ENCODE measurements around the gene SP7.
"Not testable (repeated sequence)": the region's sequence is repeated elsewhere in the genome, so short reads cannot be mapped to it uniquely, and the experiment has no call there.

SP7 gene

DNA sequence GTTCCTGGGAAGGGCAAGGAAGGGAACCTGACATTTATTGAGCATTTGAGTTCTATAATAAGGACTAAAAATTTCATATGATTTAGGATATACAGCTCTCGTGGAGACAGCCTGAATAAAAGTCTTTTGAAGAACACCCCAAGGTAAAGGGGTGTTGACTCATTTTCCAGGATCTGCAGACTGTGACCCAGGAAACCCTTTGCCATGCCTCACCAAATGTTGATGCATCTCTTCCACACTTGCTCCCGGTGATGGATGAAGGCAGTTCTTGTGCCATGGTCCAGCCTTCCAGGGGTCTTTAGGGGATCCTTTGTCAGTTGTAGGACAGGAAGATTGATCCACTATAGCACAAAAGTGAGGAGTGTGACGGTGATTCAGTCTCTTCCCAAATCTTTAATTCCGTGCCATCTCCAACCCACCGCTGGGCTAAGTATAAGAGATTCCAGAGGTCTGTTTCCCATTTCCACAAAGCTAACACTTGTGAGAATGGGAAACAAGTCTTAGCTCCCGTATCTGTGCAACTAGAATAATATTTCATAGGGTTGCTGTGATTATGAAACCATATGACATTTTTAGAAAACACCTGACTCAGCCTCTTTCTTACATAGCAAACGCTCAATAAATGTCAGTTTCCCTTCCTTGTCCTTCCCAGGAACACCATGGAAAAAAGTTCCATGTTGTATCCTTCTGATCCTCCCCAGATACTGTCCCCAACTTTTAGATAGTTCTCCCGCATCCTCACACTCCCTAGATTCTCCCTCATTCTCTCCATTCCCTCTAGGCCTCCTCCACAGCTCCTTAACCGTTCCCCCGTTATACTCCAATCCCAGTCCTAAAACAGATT lies 15.6 kb downstream of the SP7 start:
- DNase-seq (ENCODE audit: low spot score) = no peak

DNA sequence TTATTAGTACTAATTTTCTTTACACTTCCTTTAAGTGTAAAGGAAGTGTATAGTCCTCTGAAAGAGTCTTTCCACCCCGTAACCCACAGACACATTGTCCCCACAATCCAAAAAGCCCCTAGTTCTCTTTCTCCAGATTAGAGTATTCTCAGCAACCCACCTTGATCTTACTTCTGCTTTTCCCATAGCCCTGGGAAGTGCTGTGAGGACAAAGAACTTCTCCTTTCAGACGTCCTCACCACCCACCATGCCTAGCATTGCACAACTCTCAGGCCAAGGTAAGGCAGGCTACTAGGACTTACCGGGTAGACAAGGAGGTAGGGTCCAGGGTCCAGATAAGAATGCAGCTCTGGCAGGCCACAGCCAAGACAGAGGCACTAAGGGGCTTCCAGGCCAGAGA lies 22.2 kb downstream of the SP7 start:
- no peak for DNase-seq (ENCODE audit: low spot score)

DNA sequence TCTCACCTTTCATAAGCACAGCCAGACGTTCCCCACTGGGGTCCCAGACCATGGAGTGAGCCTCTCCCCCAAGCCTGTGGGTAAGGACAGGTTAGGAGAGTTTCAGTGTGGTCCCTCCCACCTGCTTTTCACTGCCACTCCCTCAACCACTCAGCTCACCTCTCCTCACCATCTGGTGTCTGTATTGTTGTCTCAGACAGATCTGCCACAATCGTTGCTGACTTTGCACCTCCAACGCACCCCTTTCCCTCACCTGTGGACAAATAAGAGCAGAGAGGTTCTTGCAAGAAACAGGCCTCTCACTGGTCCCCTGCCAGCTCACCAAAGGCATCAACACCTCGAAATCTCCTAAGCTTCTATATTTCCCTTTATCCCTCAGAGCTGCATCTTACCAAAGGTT lies 27.9 kb downstream of the SP7 start:
- no peak for DNase-seq (ENCODE audit: low spot score)

DNA sequence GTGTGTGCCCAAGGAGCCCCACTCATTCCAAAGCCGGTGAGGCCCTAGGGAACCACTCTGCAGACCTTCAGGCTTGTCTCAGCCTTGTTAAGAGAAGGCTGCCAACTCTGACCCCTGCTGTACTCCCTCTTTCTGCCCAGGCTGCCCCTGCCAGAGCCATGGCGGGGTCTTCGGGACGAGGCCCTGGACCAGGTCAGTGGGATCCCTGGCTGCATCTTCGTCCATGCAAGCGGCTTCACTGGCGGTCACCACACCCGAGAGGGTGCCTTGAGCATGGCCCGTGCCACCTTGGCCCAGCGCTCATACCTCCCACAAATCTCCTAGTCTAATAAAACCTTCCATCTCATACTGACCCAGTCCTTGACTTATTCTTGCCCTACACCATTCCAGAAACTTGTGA lies 29.3 kb downstream of the SP7 start:
- no peak for DNase-seq (ENCODE audit: low spot score)

- no peak for DNase-seq (ENCODE audit: low spot score)
These were observed 33.3 kb downstream of the SP7 start for GRCh38 chr12:53302903-53303302.

DNA sequence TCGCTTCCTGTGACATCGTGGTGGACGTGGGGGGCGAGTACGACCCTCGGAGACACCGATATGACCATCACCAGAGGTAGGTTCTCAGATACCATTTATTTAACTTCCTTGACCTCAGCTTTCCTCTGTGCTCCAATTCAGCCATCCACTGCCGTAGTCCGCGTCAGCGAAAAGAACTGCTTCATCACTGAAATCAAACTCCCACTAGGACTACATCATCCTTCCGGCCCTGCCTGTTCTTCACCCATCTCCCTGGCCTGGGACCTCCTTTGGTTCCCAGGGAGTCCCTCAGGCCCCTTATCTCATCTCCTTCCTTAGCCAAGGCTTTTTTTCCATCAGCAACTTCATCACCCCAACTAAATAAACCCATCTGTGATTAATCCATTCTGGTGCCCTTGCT lies 36.0 kb downstream of the SP7 start:
- no peak for DNase-seq (ENCODE audit: low spot score)

DNA sequence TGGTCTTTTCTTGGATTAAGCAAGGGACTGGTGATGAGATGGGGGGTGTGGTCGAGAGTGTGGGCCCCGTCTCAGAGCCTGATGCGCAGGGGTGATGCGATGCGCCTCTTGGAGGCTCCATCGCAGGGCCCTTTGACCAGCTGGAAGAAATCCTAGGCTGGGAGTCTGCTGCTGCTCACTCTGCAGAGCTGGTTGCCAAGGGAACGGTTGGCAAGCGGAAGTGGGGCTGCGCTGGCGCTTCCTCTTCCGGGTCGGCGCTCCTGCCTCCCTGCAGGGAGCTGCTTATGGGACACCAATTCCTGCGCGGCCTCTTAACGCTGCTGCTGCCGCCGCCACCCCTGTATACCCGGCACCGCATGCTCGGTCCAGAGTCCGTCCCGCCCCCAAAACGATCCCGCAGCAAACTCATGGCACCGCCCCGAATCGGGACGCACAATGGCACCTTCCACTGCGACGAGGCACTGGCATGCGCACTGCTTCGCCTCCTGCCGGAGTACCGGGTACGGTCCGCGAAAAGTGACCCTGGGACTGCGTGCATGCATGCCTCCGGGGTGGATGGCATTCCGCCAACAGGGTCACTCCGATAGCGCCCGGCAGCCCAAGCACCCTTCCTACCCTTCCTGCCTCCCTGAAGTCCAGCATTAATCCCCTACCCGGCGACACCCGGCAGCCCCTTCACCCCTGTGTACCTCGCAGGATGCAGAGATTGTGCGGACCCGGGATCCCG lies 36.5 kb downstream of the SP7 start, which contains the start of gene MYG1:
Gene MYG1 (plus strand): TSS at position 242 of the 727 bp plus-strand sequence. CDS start 43 bp downstream, at position 285.
- peak; percentile 96 for DNase-seq (ENCODE audit: low spot score)

GRCh38 chr12:53299101-53299453 lies 37.1 kb downstream of the SP7 start:
- DNase-seq (ENCODE audit: low spot score) = no peak

DNA sequence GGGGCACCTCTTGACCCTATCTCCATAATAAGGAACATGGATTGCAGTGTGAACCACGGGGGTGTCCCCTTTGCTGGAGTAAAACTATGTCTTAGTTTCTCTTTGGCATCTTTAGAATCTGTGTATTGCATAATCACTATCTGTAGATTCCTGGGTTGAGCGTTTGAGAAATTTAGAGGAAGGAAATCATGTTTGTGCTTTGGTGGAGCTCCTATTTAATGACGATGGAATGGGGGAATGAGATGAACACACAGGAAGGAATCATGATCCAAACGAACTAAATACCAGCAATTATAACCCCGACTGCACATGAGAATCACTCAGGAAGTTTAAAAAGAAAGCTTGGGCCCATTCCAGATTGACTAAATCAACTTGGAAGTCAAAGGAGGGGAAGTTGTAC lies 38.0 kb downstream of the SP7 start:
- DNase-seq (ENCODE audit: low spot score) = no peak

- DNase-seq (ENCODE audit: low spot score) = not testable (repeated sequence)
These were observed 39.0 kb downstream of the SP7 start for GRCh38 chr12:53297106-53297505.

GRCh38 chr12:53295891-53296219 lies 40.3 kb downstream of the SP7 start:
- no peak for DNase-seq (ENCODE audit: low spot score)

DNA sequence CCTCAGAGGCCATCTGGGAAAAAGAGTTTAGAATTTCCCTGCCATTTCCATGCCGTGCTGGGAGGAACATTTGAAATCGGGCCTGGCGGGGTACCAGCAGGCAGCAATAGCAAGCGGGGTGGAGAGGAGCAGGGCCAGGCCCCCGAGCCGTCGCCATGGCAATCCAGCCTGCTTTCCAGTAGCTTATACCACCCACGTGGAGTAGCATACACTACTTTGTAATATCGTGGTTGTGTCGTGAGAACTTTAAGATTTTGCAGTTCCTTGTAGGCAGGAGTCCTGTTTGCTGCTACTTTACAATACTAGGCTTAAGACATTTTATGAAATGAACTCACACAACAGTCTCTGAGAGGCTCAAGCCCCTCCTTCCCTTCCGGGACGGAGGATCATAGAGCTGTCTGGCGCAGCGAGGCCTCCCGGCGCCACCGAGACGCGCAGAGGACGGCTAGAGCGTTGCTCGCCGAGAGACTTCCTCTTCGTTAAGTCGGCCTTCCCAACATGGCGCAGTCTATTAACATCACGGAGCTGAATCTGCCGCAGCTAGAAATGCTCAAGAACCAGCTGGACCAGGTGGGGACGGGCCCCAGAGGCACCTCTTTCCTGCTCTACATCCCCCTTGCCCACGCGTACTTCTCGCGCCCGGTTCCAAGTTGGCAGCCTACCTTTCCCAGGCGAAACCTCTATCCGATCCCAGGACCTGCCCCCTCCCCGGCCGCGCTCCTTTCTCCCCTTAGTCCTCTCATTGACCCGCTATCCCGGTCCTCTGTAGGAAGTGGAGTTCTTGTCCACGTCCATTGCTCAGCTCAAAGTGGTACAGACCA lies 40.9 kb downstream of the SP7 start, which contains the start of gene PFDN5:
Gene PFDN5 (plus strand): TSS at position 473 of the 821 bp plus-strand sequence. CDS start 26 bp downstream, at position 499.
- peak; percentile 94 for DNase-seq (ENCODE audit: low spot score)

DNA sequence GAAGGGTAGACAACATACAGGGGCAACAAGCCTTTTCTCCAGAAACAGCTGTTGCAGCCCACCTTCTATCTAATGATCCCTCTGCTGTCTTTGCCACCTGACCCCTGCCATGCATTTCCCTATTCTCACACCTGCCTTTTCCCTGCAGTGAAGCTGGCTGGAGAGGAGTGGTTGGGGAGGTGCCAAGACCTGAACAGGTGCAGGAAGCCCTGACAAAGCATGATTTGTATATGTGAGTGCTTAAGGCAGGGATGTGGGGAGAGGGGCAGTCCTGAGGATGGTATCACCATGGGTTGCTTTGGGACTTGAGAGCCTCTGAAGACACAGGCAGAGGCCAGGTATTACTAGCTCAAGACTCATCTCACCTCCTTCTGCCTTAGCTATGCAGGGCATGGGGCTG lies 43.7 kb downstream of the SP7 start:
- DNase-seq (ENCODE audit: low spot score) = no peak

- no peak for DNase-seq (ENCODE audit: low spot score)
These were observed 45.5 kb downstream of the SP7 start for GRCh38 chr12:53290661-53291060.

GRCh38 chr12:53289891-53290290 lies 46.3 kb downstream of the SP7 start:
- DNase-seq (ENCODE audit: low spot score) = no peak

DNA sequence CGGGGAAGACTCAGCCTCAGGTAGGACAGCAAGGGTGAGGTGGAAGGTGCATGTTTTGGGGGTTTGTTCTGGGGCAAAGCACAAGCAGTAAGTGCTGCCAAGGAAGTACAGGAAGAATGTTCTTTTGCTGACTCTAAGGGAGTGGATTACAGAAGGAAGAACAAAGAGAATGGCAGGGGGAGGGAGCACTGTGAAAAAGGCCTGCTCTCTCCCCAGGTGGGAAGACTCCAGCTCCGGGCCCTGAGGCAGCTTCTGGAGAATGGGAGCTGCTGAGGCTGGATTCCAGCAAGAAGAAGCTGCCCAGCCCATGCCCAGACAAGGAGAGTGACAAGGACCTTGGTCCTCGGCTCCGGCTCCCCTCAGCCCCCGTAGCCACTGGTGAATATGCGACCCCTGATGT lies 47.8 kb downstream of the SP7 start:
- DNase-seq (ENCODE audit: low spot score) = no peak

DNA sequence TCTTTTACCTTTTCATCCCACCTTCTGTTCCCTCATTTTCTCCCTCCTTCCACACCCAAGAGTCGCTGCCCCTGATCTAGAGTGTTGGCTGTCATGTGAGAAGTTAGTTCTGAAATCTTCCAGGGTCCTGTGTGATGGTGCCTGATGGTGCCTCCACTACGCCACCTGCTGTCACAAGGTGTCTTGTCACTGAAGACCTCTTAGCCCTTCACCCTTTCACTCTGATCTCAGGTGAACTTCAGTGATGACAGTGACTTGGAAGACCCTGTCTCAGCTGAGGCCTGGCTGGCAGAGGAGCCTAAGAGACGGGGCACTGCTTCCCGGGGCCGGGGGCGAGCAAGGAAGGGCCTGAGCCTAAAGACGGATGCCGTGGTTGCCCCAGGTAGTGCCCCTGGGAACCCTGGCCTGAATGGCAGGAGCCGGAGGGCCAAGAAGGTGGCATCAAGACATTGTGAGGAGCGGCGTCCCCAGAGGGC lies 48.4 kb downstream of the SP7 start:
- peak; percentile 72 for DNase-seq (ENCODE audit: low spot score)

GRCh38 chr12:53286448-53286847 lies 49.7 kb downstream of the SP7 start:
- DNase-seq (ENCODE audit: low spot score) = no peak

GRCh38 chr12:53279888-53280498 lies 56.2 kb downstream of the SP7 start:
- no peak for DNase-seq (ENCODE audit: low spot score)

- DNase-seq (ENCODE audit: low spot score) = no peak
These were observed 56.8 kb downstream of the SP7 start for GRCh38 chr12:53279283-53279869.

GRCh38 chr12:53277981-53278380 lies 58.2 kb downstream of the SP7 start:
- no peak for DNase-seq (ENCODE audit: low spot score)
